ENCODE data around the gene SLC34A3. TPM values are rescaled to one million over a fixed set of nuclear protein-coding genes. Genes with fewer than 3 reads are reported as not detected.
A peak's percentile ranks its signal among the peaks of the same experiment; 100 is the strongest.

SLC34A3 gene
- total RNA-seq, 1 donor from 2014 or later, result 0.27 TPM

GRCh38 chr9:137189297-137190295, 41.1 kb upstream of the SLC34A3 start:
- peak overlapping the region; percentile 94 for H3K4me3 Mint-ChIP-seq
- no peaks in the 10 kb centered on the region for H3K27me3 Mint-ChIP-seq (ENCODE audit: low read depth)
- peaks cover 3% of the 10 kb centered on the region for H3K36me3 Mint-ChIP-seq
- H3K9me3 Mint-ChIP-seq, result no peaks in the 10 kb centered on the region
- peak overlapping the region; percentile 98 for H3K27ac Mint-ChIP-seq
- TF ChIP-seq CTCF (IDR thresholded peaks at IDR 0.05; ENCODE audit: unreplicated experiment), result no peak
- DNase-seq (ENCODE audit: low spot score in 2 of 2, unreplicated experiment in 2 of 2), result no peak
- peaks cover 30% of the 10 kb centered on the region for H3K4me1 Mint-ChIP-seq

DNA sequence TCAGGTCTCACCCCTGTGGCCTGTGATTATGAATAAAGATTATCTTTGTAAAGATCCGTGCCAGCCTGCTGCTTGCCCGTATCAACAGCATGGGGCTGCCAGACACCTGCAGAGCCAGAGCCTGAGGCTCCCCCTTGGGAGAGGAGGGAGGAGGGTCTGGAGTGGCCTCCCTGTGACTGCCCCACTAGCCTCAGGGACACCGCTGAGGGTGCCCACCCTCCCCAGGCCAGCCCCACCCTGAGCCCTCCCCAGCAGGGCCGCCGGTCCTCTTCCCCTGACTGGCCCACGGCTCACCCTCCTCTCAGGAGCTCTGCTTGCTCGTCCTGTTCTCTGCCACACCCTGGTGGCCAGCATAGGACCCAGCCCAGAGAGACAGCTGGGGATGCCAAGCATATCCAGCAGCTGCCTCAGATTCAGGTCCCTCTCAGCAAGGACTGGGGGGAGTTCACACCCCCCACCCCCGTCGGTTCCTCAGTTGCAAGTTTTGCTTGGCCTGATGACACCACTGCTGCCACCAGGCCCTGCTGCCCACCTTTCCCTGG, 40.3 kb upstream of the SLC34A3 start:
- no peaks in the 10 kb centered on the region for H3K27me3 Mint-ChIP-seq (ENCODE audit: low read depth)

GRCh38 chr9:137191245-137191644, 39.5 kb upstream of the SLC34A3 start:
- Mint-ChIP-seq H3K9me3 (no peaks in the 10 kb centered on the region), H3K4me3 (peak overlapping the region; percentile 62), H3K4me1 (peaks cover 36% of the 10 kb centered on the region), H3K36me3 (peaks cover 3% of the 10 kb centered on the region), H3K27ac (peak overlapping the region; percentile 82), H3K27me3 (ENCODE audit: low read depth) (no peaks in the 10 kb centered on the region)
- TF ChIP-seq CTCF (IDR thresholded peaks at IDR 0.05; ENCODE audit: unreplicated experiment), result no peak
- DNase-seq (ENCODE audit: low spot score in 2 of 2, unreplicated experiment in 2 of 2), result no peak

More for the DNA sequence above, 40.3 kb upstream of the SLC34A3 start:
- H3K9me3 Mint-ChIP-seq, result no peaks in the 10 kb centered on the region
- peaks cover 34% of the 10 kb centered on the region for H3K4me1 Mint-ChIP-seq
- DNase-seq (ENCODE audit: low spot score in 2 of 2, unreplicated experiment in 2 of 2), result no peak
- peak overlapping the region; percentile 82 for H3K27ac Mint-ChIP-seq
- no peak for TF ChIP-seq CTCF (IDR thresholded peaks at IDR 0.05; ENCODE audit: unreplicated experiment)
- H3K4me3 Mint-ChIP-seq, result peak overlapping the region; percentile 94
- H3K36me3 Mint-ChIP-seq, result peaks cover 3% of the 10 kb centered on the region

GRCh38 chr9:137191691-137192447, 38.8 kb upstream of the SLC34A3 start:
- Mint-ChIP-seq H3K27me3 (ENCODE audit: low read depth) (no peaks in the 10 kb centered on the region), H3K4me3 (no peak overlapping the region), H3K4me1 (peaks cover 32% of the 10 kb centered on the region), H3K9me3 (no peaks in the 10 kb centered on the region), H3K27ac (no peak overlapping the region), H3K36me3 (peaks cover 3% of the 10 kb centered on the region)
- no peak for TF ChIP-seq CTCF (IDR thresholded peaks at IDR 0.05; ENCODE audit: unreplicated experiment)
- DNase-seq (ENCODE audit: low spot score in 2 of 2, unreplicated experiment in 2 of 2), result no peak

DNA sequence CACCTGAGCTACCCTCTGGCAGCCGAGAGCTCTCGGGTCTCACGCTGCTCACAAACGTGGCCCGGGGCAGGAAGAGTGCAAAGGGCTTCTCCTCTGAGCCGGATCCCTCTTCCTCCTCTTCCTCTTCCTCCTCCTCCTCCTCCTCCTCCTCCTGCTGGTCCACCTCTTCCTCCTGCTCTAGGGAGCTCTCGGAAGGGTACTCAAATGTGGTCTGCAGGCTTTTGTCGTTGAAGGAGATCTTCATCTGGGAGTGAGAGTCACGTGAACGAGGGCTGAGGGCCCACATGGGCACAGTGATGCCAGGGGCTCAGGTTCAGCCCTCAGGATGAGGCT, 38.3 kb upstream of the SLC34A3 start:
- no peak for DNase-seq (ENCODE audit: low spot score in 2 of 2, unreplicated experiment in 2 of 2)
- peaks cover 27% of the 10 kb centered on the region for H3K4me1 Mint-ChIP-seq
- no peaks in the 10 kb centered on the region for H3K9me3 Mint-ChIP-seq
- H3K27me3 Mint-ChIP-seq (ENCODE audit: low read depth), result no peaks in the 10 kb centered on the region
- H3K4me3 Mint-ChIP-seq, result no peak overlapping the region
- H3K27ac Mint-ChIP-seq, result no peak overlapping the region
- H3K36me3 Mint-ChIP-seq, result peaks cover 3% of the 10 kb centered on the region
- no peak for TF ChIP-seq CTCF (IDR thresholded peaks at IDR 0.05; ENCODE audit: unreplicated experiment)
